Glomerular endothelial cell (primary cell): ENCODE measurements around the gene CPXM1. TPM values are rescaled to one million over a fixed set of nuclear protein-coding genes. Genes with fewer than 3 reads are reported as not detected.
A peak's percentile ranks its signal among the peaks of the same experiment; 100 is the strongest.
"Not testable (repeated sequence)": the region's sequence is repeated elsewhere in the genome, so short reads cannot be mapped to it uniquely, and the experiment has no call there.

Source experiments
- DNase-seq: peaks from one replicate; pipeline ENCODE4 v3.0.0-alpha.2; 2011; ENCODE audit warnings: low read depth, low spot score; ENCODE audit errors: extremely low read depth
- total RNA-seq: library from RNA; depleted of rRNA; stranded (reverse); fragments of >200 nt; gene quantifications from 2 replicates; pipeline ENCODE4 v1.2.3, GENCODE V29; 2015

Gene CPXM1
- total RNA-seq = 4.3 and 12.5 TPM in 2 replicates

- peak; percentile 14 for DNase-seq
Observed at GRCh38 chr20:2800521-2801285, at the start of gene CPXM1. Gene CPXM1, minus strand, starts transcription at chr20:2800627. Its CDS starts 55 bp downstream, at chr20:2800572.

GRCh38 chr20:2849529-2849928 lies 49.1 kb upstream of the CPXM1 start:
- DNase-seq = no peak

- DNase-seq = no peak
Observed at GRCh38 chr20:2847802-2848201, 47.4 kb upstream of the CPXM1 start.

- DNase-seq = no peak
Observed at GRCh38 chr20:2846698-2847097, 46.3 kb upstream of the CPXM1 start.

GRCh38 chr20:2845607-2846006 lies 45.2 kb upstream of the CPXM1 start:
- no peak for DNase-seq

GRCh38 chr20:2840967-2841531 lies 40.6 kb upstream of the CPXM1 start:
- no peak for DNase-seq

GRCh38 chr20:2840138-2840966 lies 39.9 kb upstream of the CPXM1 start, which contains the start of the genes PCED1A and VPS16:
Gene PCED1A, minus strand, starts transcription at chr20:2840655. Its CDS starts 743 bp downstream, at chr20:2839912.
Gene VPS16, plus strand, starts transcription at chr20:2840745. Its CDS starts 30 bp downstream, at chr20:2840775.
- DNase-seq = no peak

GRCh38 chr20:2839732-2840137 lies 39.3 kb upstream of the CPXM1 start:
- DNase-seq = no peak

- no peak for DNase-seq
Observed at GRCh38 chr20:2838847-2839671, 38.6 kb upstream of the CPXM1 start.

- DNase-seq = no peak
Observed at GRCh38 chr20:2838170-2838797, 37.9 kb upstream of the CPXM1 start.

- no peak for DNase-seq
Observed at GRCh38 chr20:2837221-2837960, 37.0 kb upstream of the CPXM1 start.

- DNase-seq = no peak
Observed at GRCh38 chr20:2836035-2836434, 35.6 kb upstream of the CPXM1 start.

GRCh38 chr20:2835331-2835796 lies 34.9 kb upstream of the CPXM1 start:
- no peak for DNase-seq

- no peak for DNase-seq
Observed at GRCh38 chr20:2834401-2835110, 34.1 kb upstream of the CPXM1 start.

GRCh38 chr20:2833761-2834160 lies 33.3 kb upstream of the CPXM1 start:
- DNase-seq = no peak

GRCh38 chr20:2831206-2831605 lies 30.8 kb upstream of the CPXM1 start:
- not testable (repeated sequence) for DNase-seq

GRCh38 chr20:2829376-2829775 lies 28.9 kb upstream of the CPXM1 start:
- DNase-seq = no peak

GRCh38 chr20:2826655-2827054 lies 26.2 kb upstream of the CPXM1 start:
- DNase-seq = no peak

- no peak for DNase-seq
Observed at GRCh38 chr20:2825761-2826160, 25.3 kb upstream of the CPXM1 start.
